GM18873 (cell line): ENCODE results near the gene OR52A5.

Experiments used
- ATAC-seq: cut with Tn5 transposase; IDR thresholded peaks from one replicate; pipeline ENCODE4 v1.9.1; 2021; ENCODE audit warnings: mild to moderate bottlenecking, moderate library complexity, moderate number of reproducible peaks; ENCODE audit not compliant: unreplicated experiment, low FRiP score

OR52A5 gene

DNA sequence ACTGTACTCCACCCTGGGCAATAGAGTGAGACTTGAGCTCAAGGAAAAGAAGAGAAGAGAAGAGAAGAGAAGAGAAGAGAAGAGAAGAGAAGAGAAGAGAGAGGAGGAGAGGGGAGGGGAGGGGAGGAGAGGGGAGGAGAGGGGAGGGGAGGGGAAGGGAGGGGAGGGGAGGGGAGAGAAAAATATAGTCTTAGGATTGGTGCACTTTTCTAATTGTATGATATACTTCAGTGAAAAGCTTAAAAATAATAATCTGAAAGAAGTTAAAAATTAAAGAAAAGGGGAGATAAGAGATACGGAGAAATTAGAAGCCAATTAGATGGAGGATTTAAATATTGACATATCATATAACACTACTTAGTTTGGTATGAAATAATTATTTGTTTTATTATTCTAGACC lies 19.3 kb downstream of the OR52A5 start:
- no peak for ATAC-seq

DNA sequence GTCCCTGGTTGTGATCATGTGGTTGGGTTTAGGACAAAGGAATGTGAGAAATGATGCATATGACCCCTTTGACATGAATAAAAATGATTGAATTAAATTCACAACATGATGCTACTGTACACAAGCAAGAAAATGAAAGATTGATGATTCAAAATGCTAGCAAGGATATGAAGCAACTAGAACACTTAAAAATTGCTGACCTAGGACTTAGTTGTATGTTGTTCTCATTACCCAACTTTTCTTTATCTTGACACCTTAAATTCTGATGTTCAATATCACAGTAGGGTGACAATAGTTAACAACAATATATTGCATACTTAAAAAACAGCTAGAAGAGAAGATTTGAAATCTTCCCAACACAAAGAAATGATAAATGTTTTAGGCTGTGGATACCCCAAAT lies 20.6 kb downstream of the OR52A5 start:
- no peak for ATAC-seq

DNA sequence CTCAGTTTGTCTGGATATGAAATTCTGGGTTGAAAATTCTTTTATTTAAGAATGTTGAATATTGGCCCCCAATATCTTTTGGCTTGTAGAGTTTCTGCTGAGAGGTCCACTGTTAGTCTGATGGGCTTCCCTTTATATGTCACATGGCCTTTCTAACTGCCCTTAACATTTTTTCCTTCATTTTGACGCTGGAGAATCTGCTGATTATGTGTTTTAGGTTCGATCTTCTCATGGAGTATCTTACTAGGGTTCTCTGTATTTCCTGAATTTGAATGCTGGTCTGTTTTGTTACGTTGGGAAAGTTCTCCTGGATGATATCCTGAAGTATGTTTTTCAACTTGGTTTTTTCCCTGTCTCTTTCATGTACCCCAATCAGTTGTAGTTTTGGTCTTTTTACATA lies 22.8 kb downstream of the OR52A5 start:
- ATAC-seq = no peak

DNA sequence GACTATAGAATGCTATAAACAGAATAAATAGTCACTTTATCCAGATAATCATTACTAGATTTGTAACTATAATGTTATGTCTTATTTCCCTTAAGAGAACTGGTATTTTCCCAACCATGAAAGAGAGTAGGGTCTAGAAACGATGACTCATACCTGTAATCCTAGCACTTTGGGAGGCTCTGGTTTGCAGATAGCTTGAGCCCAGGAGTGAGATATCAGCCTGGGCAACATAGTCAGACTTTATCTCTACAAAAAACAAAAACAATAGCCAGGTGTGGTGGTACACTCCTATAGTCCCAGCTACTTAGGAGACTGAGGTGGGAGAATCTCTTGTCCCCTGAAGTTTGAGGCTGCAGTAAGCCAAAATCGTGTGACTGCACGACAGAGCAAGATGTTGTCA lies 30.9 kb downstream of the OR52A5 start:
- no peak for ATAC-seq

DNA sequence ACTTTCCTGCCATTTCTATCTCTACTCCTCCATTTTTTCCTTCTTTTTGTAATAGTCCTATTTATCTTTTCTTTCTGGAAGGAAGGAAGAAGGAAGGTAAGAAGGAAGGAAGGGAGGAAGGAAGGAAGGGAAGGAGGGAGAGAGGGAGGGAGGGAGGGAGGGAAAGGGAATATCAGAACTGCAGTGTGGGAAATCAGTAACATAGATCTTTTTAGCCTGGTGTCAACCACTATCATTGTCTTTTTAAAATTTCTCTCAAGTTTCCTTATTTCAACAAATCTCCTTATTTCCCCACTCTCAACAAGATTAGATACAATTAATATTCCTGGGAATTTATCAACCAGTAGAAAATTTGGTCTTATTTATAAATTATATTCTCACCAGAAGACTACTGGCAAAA lies 35.1 kb downstream of the OR52A5 start:
- ATAC-seq = no peak

DNA sequence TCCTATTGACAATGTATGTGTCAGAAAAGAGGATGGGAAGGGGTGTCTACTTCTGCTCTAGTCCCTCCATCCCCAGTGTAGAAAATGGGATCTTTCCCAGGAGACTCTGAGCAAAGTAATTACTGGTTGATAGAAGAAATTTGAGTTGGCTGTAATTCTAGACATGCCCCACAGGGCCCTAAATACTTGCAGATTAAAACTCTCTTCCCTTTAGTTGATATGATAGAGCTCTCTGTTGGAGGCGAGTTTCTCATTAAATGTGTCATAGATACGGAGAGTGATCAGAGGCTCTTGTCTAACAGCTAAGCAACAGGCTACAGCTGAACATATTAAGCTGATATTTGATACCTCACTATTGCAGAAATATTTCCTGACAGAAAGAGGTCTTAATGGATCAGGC lies 35.9 kb downstream of the OR52A5 start:
- no peak for ATAC-seq

DNA sequence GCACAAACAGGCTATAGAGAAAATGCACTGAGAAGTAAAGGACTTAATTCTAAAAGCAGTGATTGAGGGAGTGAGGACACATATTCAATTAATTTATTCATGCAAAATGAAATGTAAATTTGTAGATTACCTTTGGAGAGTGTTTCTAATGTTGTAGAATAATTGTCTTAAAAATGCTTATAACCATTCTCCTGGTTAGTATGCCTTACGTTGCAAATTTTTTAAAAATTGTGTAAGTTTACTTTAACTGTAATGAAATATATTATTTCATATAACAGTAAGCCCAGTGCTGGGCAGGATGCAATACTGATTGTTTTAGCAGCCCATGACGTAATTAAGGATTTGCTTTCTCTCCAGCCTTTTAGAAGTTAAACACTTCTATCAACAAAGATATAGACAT lies 42.1 kb downstream of the OR52A5 start:
- ATAC-seq = no peak

- ATAC-seq = no peak
These were observed 45.2 kb downstream of the OR52A5 start for GRCh38 chr11:5092821-5093585.

DNA sequence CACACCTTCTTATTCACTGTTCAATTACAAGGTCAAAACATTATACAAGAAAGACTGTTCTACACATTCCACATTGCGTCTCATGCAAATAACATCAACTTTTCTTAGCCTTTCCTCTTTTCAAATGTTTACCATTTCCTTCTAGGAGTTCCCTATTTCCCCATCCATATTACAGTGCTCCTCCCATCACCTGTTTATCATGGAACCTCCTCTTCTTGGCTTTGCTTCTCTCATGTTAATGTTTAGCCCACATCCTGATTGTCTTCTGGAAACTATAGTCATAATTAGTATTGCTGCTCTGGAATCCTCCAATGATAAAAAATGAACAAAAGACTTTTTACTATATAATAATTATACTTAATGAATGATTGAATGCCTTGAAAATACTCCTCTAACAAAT lies 47.5 kb downstream of the OR52A5 start:
- no peak for ATAC-seq

DNA sequence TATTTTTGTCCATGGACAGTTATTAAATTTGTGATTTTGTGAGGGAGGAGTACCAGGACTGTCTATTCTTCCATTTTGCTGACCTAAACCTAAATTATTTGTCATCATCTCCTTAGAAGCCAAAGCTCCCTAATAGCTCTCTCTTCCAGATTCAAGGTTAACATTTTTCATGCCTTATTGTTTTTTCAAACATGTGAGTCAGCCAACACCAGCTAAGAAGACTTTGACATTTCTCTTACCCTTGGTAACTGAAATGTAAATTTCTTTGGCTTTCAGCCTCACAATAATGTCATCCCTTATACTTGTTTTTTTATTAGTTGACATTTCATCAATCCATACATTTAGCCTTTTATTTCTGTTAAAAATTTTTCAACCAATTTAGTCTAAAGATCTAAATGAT lies 49.6 kb downstream of the OR52A5 start:
- no peak for ATAC-seq

- ATAC-seq = no peak
These were observed 54.6 kb downstream of the OR52A5 start for GRCh38 chr11:5083602-5084001.

DNA sequence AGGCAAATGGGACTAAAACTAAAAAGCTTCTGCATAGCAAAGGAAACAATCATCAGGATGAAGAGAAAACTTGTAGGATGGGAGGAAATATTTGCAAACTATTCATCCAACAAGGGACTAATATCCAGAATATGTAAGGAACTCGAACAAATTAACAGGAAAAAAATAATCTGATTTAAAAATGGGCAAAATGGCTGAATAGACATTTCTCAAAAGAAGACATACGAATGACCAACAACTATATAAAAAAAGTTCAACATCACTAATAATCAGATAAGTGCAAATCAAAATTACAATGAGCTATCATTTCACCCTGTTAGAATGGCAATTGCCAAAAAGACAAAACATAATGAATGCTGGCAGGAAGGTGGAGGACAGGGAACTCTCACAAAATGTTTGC lies 56.8 kb downstream of the OR52A5 start:
- ATAC-seq = no peak
